Stimulated activated naive CD8-positive, alpha-beta T cell treated with anti-CD3 and anti-CD28 coated beads, Interleukin-15, Interleukin-2, amounts not matched to agents 100 ng/mL and 50 ng/mL, for 24 hours (primary cell): ENCODE data around the gene FAM219A.

Experiments used
- H3K27ac Mint-ChIP-seq: one replicate; pipeline ENCODE4 v1.8.0; 2021; ENCODE audit warnings: mild to moderate bottlenecking, mixed read lengths
- H3K27me3 Mint-ChIP-seq: one replicate; pipeline ENCODE4 v1.8.0; 2021; ENCODE audit warnings: mixed read lengths
- H3K36me3 Mint-ChIP-seq: one replicate; pipeline ENCODE4 v1.8.0; 2021; ENCODE audit warnings: low read depth, mixed read lengths
- H3K4me1 Mint-ChIP-seq: one replicate; pipeline ENCODE4 v1.8.0; 2021; ENCODE audit warnings: low read depth, mixed read lengths
- H3K4me3 Mint-ChIP-seq: one replicate; pipeline ENCODE4 v1.8.0; 2021; ENCODE audit warnings: mild to moderate bottlenecking, mixed read lengths
- H3K9me3 Mint-ChIP-seq: one replicate; pipeline ENCODE4 v1.8.0; 2021; ENCODE audit warnings: mixed read lengths

FAM219A gene

GRCh38 chr9:34463098-34463900, 4.9 kb upstream of the FAM219A start:
- Mint-ChIP-seq H3K4me1 (peaks cover 14% of the 10 kb centered on the region), H3K27ac (peak overlapping the region; percentile 18), H3K36me3 (no peaks in the 10 kb centered on the region), H3K9me3 (no peaks in the 10 kb centered on the region), H3K27me3 (peaks cover 20% of the 10 kb centered on the region), H3K4me3 (no peak overlapping the region)

DNA sequence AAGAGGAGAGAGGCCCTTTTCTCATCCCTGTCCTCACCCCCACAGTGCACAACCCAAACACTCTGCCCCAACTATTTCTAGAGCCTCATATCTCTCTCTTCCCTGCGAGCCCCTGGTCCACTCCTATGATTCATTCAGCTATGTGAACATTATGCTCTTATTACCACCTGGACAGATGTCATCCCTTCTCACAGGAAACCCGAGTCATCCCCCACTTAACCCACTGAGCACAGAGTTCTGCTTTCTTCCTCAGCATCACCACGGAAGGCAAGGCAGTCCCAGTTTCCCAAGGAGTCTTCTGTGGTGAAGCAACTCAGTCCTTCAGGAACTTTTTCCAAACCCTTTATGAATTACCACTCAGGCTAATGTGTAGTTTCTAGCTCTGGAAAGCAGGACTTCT, 1.6 kb upstream of the FAM219A start:
- Mint-ChIP-seq H3K9me3 (no peaks in the 10 kb centered on the region), H3K4me1 (peaks cover 38% of the 10 kb centered on the region), H3K36me3 (peaks cover 4% of the 10 kb centered on the region), H3K4me3 (no peak overlapping the region), H3K27me3 (peaks cover 12% of the 10 kb centered on the region), H3K27ac (no peak overlapping the region)

DNA sequence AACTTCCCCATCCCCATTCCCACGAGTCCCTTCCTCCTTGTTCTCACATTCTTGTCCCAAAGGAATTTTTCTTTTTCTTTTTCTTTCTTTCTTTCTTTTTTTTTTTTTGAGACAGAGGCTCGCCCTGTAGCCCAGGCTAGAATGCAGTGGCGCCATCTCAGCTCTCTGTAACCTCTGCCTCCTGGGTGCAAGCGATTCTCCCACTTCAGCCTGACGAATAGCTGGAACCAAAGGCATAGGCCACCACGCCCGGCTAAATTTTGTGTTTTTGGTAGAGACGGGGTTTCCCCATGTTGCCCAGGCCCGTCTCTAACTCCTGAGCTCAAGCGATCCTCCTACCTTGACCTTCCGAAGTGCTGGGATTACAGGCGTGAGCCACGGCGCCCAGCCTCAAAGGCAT, 986 bp upstream of the FAM219A start:
- peaks cover 4% of the 10 kb centered on the region for H3K36me3 Mint-ChIP-seq
- H3K4me1 Mint-ChIP-seq, result peaks cover 44% of the 10 kb centered on the region
- no peaks in the 10 kb centered on the region for H3K9me3 Mint-ChIP-seq
- peak overlapping the region; percentile 87 for H3K4me3 Mint-ChIP-seq
- peaks cover 12% of the 10 kb centered on the region for H3K27me3 Mint-ChIP-seq
- H3K27ac Mint-ChIP-seq, result peak overlapping the region; percentile 12

- H3K4me3 Mint-ChIP-seq, result peak overlapping the region; percentile 87
- peaks cover 4% of the 10 kb centered on the region for H3K36me3 Mint-ChIP-seq
- peaks cover 48% of the 10 kb centered on the region for H3K4me1 Mint-ChIP-seq
- H3K27me3 Mint-ChIP-seq, result peaks cover 12% of the 10 kb centered on the region
- peak overlapping the region; percentile 12 for H3K27ac Mint-ChIP-seq
- no peaks in the 10 kb centered on the region for H3K9me3 Mint-ChIP-seq
These were observed 580 bp upstream of the FAM219A start for GRCh38 chr9:34458959-34459340.

DNA sequence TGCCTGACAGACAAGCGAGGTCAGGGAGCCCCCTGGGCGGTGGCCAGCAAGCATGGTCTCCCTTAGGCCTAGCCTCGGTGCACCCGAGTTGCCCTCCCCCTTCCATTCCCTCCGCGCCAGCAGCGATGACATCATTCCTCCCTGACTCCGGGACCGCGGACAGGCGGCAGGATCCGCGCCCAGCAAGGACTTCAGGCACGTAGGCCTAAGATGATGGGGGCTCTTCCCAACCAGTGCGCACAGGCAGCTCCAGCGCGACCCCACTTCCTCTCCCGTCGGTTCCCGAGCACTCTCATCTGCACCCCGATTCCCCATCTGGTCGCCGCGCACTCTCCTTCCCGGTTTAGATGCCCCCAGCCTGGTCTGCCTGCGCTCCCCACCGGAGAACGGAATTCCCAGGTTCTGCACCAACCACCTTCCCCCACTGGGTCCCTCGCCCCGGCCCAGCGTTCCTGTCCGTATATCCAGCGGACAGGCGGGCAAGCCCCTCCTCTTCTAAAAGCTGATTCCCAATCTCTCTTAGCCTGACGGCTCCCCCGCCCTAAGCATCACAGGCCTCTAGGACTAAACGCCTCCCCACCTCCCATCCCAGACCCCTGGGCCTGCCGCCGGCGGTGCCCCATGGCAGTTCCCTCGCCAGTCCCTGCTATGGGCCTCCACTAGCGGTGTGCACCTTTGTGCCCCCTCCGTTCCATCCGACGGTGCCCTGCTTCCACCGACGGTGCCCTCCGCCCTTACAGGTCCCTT, 931 bp downstream of the FAM219A start:
- peaks cover 12% of the 10 kb centered on the region for H3K27me3 Mint-ChIP-seq
- peak overlapping the region; percentile 78 for H3K27ac Mint-ChIP-seq
- peaks cover 51% of the 10 kb centered on the region for H3K4me1 Mint-ChIP-seq

GRCh38 chr9:34456746-34457145, 1.6 kb downstream of the FAM219A start:
- H3K4me1 Mint-ChIP-seq, result peaks cover 56% of the 10 kb centered on the region
- H3K27me3 Mint-ChIP-seq, result peaks cover 5% of the 10 kb centered on the region
- H3K27ac Mint-ChIP-seq, result no peak overlapping the region
- H3K36me3 Mint-ChIP-seq, result peaks cover 4% of the 10 kb centered on the region
- no peaks in the 10 kb centered on the region for H3K9me3 Mint-ChIP-seq
- peak overlapping the region; percentile 87 for H3K4me3 Mint-ChIP-seq

More for the DNA sequence above, 931 bp downstream of the FAM219A start:
- H3K36me3 Mint-ChIP-seq, result peaks cover 4% of the 10 kb centered on the region
- H3K4me3 Mint-ChIP-seq, result peak overlapping the region; percentile 87
- no peaks in the 10 kb centered on the region for H3K9me3 Mint-ChIP-seq

DNA sequence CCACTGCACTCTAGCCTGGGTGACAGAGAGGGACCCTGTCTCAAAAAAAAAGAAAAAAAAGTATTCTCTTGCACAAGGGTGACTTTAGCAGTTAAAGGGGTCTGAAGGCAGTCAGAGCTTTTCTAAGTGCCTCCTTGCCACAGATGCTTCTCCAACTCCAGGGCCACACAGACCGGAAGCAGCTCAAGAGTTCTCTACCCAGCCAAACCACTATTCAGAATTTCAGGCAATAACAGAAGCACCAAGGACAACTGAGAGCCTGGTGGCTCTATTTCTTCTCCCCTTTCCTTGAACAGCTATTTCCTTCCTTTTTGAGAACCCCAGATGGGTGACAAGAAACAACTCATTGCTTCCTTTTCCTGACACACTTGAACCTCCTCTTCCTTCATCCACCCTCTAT, 2.2 kb downstream of the FAM219A start:
- H3K36me3 Mint-ChIP-seq, result peaks cover 4% of the 10 kb centered on the region
- H3K27me3 Mint-ChIP-seq, result no peaks in the 10 kb centered on the region
- H3K4me3 Mint-ChIP-seq, result peak overlapping the region; percentile 11
- H3K4me1 Mint-ChIP-seq, result peaks cover 62% of the 10 kb centered on the region
- H3K9me3 Mint-ChIP-seq, result no peaks in the 10 kb centered on the region
- H3K27ac Mint-ChIP-seq, result no peak overlapping the region

DNA sequence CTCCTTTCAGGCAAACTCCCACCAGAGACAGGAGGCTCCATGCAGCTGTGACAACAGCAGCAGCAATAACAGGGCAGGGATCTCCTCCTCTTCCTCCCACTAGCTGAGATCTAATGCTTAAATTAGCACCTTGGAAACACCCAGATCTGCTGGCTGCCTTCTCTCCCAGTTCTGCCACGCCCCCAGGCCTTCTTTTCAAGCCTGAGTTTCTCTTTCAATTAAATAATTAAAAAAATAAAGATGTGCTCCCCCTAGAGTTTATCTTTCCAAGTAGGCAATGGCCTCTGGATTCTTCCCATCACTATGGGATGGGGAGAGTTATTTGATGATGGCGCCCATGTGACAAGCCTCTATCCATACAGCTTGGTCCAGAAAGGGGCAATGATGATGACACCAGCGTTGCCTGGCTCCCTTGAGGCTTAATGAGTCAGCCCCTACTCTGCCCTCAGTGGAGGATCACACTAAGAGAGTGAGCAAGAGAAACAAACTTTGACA, 3.8 kb downstream of the FAM219A start:
- Mint-ChIP-seq H3K4me3 (no peak overlapping the region), H3K36me3 (peaks cover 4% of the 10 kb centered on the region), H3K27me3 (no peaks in the 10 kb centered on the region), H3K4me1 (peaks cover 59% of the 10 kb centered on the region), H3K27ac (no peak overlapping the region), H3K9me3 (no peaks in the 10 kb centered on the region)

DNA sequence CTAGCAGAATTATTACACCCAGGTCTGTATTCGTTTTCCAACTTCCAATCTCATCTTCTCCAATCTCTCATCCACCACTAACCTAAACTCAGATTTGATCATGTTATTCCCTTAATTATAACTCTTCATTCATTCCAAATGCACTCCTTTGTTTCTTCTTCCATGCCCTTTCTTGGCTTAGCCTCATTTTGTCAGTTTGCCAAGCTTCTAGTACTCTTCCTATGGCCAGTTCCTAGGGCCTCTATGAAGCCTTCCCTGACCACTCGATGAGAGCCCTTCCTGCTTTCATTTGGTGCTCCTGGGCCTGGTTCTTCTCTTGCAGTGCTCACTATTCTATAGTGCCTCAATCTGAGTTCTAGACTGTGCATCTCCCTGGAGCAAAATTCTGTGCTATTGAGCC, 5.8 kb downstream of the FAM219A start:
- peaks cover 4% of the 10 kb centered on the region for H3K36me3 Mint-ChIP-seq

DNA sequence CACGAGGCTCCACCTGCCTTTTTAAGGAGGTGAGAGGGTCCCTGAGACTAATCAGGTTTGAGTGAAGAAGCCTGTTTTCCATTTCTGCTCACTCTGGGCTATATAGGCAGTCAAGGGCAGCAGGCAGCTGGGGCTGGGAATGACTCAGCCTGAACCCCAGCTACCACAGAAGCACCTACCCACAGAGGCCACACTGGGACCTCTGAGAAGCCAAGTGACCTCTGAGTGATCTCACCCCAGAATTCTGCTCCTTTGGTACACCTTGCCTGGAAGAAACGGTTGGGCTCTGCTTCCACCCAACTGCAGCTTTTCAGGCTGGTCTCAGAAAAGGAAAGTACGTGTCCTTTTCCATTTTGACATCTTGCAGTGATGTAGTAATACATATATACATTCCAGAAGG, 6.8 kb downstream of the FAM219A start:
- Mint-ChIP-seq H3K4me1 (peaks cover 36% of the 10 kb centered on the region), H3K27ac (no peak overlapping the region), H3K36me3 (peaks cover 1% of the 10 kb centered on the region), H3K9me3 (no peaks in the 10 kb centered on the region), H3K4me3 (no peak overlapping the region), H3K27me3 (no peaks in the 10 kb centered on the region)

More for the DNA sequence above, 5.8 kb downstream of the FAM219A start:
- Mint-ChIP-seq H3K4me1 (peaks cover 46% of the 10 kb centered on the region), H3K27ac (no peak overlapping the region), H3K27me3 (no peaks in the 10 kb centered on the region), H3K9me3 (no peaks in the 10 kb centered on the region), H3K4me3 (no peak overlapping the region)

DNA sequence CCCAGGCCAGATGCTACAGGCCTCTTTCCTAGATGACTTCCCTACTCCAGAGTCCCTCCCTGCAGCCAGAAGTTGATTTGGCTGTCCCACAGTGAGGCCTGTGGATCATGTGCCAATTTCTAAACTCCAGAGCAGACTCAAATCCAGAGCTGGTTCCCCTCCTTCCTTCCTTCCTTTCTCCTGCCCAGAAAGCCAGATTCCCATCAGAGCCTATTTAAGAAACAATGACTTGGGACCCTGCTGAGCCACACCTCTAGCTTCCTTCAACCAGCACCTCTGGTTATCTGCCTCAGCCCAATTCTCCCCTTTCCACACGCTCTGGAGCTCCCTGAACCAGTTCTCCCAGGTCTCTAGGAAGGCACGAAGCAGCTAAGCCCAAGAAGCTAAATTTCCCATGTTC, 7.2 kb downstream of the FAM219A start:
- H3K9me3 Mint-ChIP-seq, result no peaks in the 10 kb centered on the region
- H3K27ac Mint-ChIP-seq, result no peak overlapping the region
- no peaks in the 10 kb centered on the region for H3K36me3 Mint-ChIP-seq
- no peaks in the 10 kb centered on the region for H3K27me3 Mint-ChIP-seq
- H3K4me3 Mint-ChIP-seq, result no peak overlapping the region
- H3K4me1 Mint-ChIP-seq, result peaks cover 32% of the 10 kb centered on the region

GRCh38 chr9:34450644-34451043, 7.7 kb downstream of the FAM219A start:
- Mint-ChIP-seq H3K27me3 (no peaks in the 10 kb centered on the region), H3K9me3 (no peaks in the 10 kb centered on the region), H3K4me3 (no peak overlapping the region), H3K4me1 (peaks cover 29% of the 10 kb centered on the region), H3K27ac (no peak overlapping the region), H3K36me3 (no peaks in the 10 kb centered on the region)

DNA sequence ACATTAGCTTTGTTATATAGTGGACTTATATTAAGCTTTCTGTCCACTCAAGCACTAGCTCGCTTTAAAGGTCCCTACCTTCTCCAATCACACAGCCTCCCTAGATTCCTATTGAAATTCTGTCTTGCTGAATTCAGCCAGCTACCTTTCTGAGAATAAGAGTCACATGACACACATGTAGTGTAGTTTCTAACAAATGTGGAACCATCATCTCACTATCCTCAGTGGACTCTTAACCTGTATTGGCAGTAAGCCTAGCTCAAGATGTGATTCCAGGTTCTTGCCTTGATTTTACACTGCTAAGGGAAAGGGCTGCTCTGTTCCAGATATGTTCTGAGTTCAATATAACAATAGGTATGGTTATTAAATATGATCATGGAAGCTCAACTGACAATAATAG, 11.4 kb downstream of the FAM219A start:
- Mint-ChIP-seq H3K27me3 (no peaks in the 10 kb centered on the region), H3K9me3 (no peaks in the 10 kb centered on the region), H3K36me3 (no peaks in the 10 kb centered on the region), H3K4me3 (no peak overlapping the region), H3K4me1 (peaks cover 11% of the 10 kb centered on the region), H3K27ac (no peak overlapping the region)

- Mint-ChIP-seq H3K4me3 (no peak overlapping the region), H3K27me3 (no peaks in the 10 kb centered on the region), H3K4me1 (peaks cover 6% of the 10 kb centered on the region), H3K36me3 (no peaks in the 10 kb centered on the region), H3K9me3 (no peaks in the 10 kb centered on the region), H3K27ac (no peak overlapping the region)
These were observed 11.9 kb downstream of the FAM219A start for GRCh38 chr9:34446468-34446891.

DNA sequence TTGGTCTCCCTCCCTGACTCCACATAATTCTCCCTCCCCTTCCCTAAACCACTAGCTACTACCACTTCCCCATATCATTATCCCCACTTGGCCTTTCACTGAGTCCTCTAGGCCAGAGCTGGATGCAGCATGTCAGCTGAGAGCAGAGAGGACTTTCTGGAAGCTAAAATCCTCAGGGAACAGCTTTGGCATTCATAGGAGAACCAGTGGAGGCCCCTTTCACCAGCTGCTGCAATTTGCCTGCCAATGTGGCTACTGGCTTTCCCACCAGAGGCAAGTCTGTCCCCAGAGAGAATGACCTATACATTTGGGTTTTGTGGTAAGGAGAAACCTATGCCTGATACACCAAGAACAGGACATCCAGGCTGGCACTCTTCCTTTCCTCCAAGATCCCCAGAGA, 14.4 kb downstream of the FAM219A start:
- H3K27me3 Mint-ChIP-seq, result no peaks in the 10 kb centered on the region
- peaks cover 8% of the 10 kb centered on the region for H3K4me1 Mint-ChIP-seq
- H3K4me3 Mint-ChIP-seq, result no peak overlapping the region
- H3K9me3 Mint-ChIP-seq, result no peaks in the 10 kb centered on the region
- H3K36me3 Mint-ChIP-seq, result no peaks in the 10 kb centered on the region
- no peak overlapping the region for H3K27ac Mint-ChIP-seq
